Measurements from ENCODE around the gene MEF2C.

MEF2C gene

DNA sequence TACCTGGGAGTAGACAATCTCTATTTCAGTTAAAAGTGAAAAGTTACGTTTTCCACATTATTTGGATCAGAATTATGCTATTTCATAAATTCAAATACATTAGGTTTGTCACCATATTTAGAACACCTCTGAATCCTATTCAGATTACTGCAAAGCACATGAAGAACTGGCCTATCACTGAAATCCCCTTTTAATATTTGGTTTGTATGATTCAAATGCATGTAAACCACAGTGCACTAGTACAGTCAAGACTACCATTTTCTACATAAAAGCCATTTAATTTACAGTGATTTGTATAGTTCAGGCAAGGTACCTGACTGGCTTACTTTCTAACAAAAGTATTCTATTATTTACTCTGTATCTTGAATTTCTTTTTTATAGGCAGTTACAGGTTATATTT, 212.5 kb downstream of the MEF2C start:
- DNase-seq, result no peak

DNA sequence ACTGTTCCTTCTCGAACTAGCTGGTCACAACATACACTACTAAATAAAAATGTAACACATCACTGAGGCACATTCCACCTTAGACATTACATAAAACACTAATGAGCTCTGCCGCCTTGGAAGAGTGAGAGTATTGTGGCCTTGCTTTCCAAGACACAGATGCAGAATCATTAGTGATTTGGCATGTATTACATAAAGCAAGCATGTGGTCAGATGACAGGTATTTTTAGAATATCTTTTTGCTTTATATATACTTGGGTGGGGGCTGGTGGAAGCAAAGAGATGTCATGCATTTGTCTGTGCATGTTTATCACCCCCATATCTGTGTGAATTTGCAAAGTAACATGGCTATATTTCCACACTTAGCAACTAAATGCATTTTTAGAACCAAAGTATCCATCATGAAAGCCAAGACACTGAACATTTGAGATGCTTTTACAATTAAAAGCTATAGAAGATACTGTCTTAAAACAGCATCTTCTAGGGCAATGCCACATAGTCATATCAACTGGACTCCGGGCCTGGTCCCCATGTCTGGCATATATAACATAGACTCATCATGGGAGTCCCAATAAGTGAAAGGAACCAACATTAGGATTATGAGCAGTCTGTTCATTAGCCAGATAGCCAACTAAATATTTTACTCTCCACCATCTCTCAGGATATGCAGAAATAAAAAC, 213.5 kb downstream of the MEF2C start:
- no peak for DNase-seq

DNA sequence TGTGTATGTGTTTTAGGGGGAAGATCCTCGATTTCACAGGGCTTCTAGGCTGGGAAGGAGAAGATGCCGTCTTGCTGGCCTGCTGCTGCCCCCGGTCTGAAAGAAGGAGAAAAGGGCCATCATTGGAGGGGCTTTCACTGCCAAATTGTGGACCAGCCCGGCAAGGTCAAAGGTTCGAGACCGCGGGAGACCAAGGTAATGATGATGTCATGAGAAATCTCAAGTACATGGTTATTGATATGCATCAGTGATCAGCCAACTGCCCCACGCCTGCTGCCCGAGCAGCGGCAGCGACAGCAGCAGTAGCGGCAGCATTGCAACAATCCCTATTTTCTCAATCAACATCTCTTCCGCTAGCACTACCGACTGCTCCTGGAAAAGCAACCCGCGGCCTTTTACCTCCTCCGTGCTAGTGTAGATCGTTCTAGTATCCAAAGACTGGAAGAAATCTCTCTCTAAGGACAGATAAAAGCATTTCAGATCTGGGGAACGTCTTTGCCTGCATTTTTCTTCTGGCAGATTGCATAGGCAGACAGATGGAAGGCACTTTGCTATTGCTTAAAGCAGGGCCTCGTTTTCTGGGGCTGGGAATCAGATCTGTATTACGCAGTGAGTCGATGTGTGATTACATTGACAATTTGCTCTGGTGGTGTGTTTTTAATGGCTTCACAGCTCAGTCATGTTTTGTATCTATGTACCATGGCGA, 215.3 kb downstream of the MEF2C start:
- DNase-seq, result peak; percentile 78
